Ishikawa (cell line): Measurements from ENCODE around the gene SHH.

ENCODE experiments used
- CEBPB ChIP-seq: IDR thresholded peaks from 2 replicates; pipeline ENCODE4 v1.6.1; 2012
- CREB1 ChIP-seq: IDR thresholded peaks from 2 replicates; pipeline ENCODE4 v1.6.1; 2012; ENCODE audit warnings: low read depth
- EGR1 ChIP-seq: IDR thresholded peaks from 2 replicates; pipeline ENCODE4 v1.6.1; 2012
- EP300 ChIP-seq: IDR thresholded peaks from 2 replicates; pipeline ENCODE4 v1.6.1; 2012; ENCODE audit warnings: borderline replicate concordance
- FOXM1 ChIP-seq: IDR thresholded peaks from 2 replicates; pipeline ENCODE4 v1.6.1; 2012; ENCODE audit warnings: low read depth, borderline replicate concordance
- MAX ChIP-seq: IDR thresholded peaks from 2 replicates; pipeline ENCODE4 v1.6.1; 2012
- NFIC ChIP-seq: IDR thresholded peaks from 2 replicates; pipeline ENCODE4 v1.6.1; 2012
- RAD21 ChIP-seq: IDR thresholded peaks from 2 replicates; pipeline ENCODE4 v1.6.1; 2012; ENCODE audit warnings: low read depth
- REST ChIP-seq: IDR thresholded peaks from 2 replicates; pipeline ENCODE4 v1.6.1; 2012; ENCODE audit warnings: low read depth, mild to moderate bottlenecking
- TCF12 ChIP-seq: IDR thresholded peaks from 2 replicates; pipeline ENCODE4 v1.6.1; 2012; ENCODE audit warnings: low read depth
- TEAD4 ChIP-seq: IDR thresholded peaks from 2 replicates; pipeline ENCODE4 v1.6.1; 2012
- USF1 ChIP-seq: IDR thresholded peaks from 2 replicates; pipeline ENCODE4 v1.6.1; 2012
- YY1 ChIP-seq: IDR thresholded peaks from 2 replicates; pipeline ENCODE4 v1.6.1; 2012; ENCODE audit warnings: low read depth

GRCh38 chr7:155792315-155792960, 19.8 kb downstream of the SHH start:
- TF ChIP-seq CREB1 (no peak), MAX (no peak), TCF12 (no peak), NFIC (no peak), EP300 (no peak), REST (no peak), TEAD4 (no peak), YY1 (no peak), FOXM1 (no peak), CEBPB (no peak), USF1 (no peak), EGR1 (no peak), RAD21 (no peak)
